ENCODE measurements around the gene TOX2. TPM values are rescaled to one million over a fixed set of nuclear protein-coding genes. Genes with fewer than 3 reads are reported as not detected.

Gene TOX2
- total and polyA plus RNA-seq, 2 of the 8 experiments (the other 6 are each of a cell fraction or from before 2014, with no cell fraction given): 1.8 to 3.4 TPM

DNA sequence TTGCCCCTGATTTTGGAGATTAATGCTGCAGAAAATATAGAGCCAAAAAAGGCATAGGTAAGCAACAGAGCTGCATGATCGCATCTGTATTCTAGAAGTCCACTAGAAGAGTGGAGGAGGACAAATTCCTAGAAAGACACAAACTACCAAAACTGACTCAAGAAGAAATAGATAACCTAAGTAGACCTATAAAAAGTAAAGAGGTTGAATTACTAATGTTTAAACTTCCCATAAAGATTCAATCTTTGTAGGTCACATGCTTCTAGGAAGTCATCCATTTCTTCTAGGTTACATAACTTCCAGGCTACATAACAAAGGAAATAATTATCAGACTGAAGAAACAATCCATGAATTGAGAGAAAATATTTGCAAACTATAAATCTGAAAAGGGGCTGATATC lies 187.9 kb downstream of the TOX2 start:
- H3K23me2 ChIP-seq (ENCODE audit: low read depth, low read length): no peaks in the 10 kb centered on the region
- no peak overlapping the region for H4K91ac ChIP-seq (replicated peaks; ENCODE audit: insufficient read length, low read length)
- H2AK5ac ChIP-seq (ENCODE audit: low read depth, low read length): no peak overlapping the region
- POLR2A ChIA-PET (ENCODE audit: partially characterized antibody): no interaction called here
- H3K36me3 ChIP-seq (ENCODE audit: control insufficient read depth in 2 of 4, insufficient read depth in 4 of 4, low read length in 3 of 4): no peaks in the 10 kb centered on the region
- no peak overlapping the region for H2BK20ac ChIP-seq (ENCODE audit: low read length)
- H3K4me1 ChIP-seq (replicated peaks in 1 of 4; ENCODE audit: control insufficient read depth in 3 of 4, insufficient read depth in 4 of 4, low read length in 3 of 4): no peaks in the 10 kb centered on the region
- no peaks in the 10 kb centered on the region for H4K20me1 ChIP-seq (replicated peaks in 1 of 2; ENCODE audit: control insufficient read depth in 1 of 2, insufficient read depth in 2 of 2, low read length in 2 of 2)
- H3K79me1 ChIP-seq (ENCODE audit: low read depth, low read length): no peaks in the 10 kb centered on the region
- no peak overlapping the region for H3K9ac ChIP-seq (replicated peaks in 1 of 4; ENCODE audit: extremely low read depth in 1 of 4, low read depth in 3 of 4, low read length in 3 of 4)
- H3K4me3 ChIP-seq (ENCODE audit: extremely low read depth in 1 of 4, insufficient read depth in 2 of 4, low read depth in 3 of 4, low read length in 4 of 4): no peak overlapping the region
- H3K27me3 ChIP-seq (replicated peaks in 1 of 4; ENCODE audit: control insufficient read depth in 3 of 4, extremely low read depth in 1 of 4, insufficient read depth in 3 of 4, low read length in 3 of 4): no peaks in the 10 kb centered on the region
- no peak overlapping the region for H3K4me2 ChIP-seq (ENCODE audit: insufficient read depth in 1 of 2, low read depth in 2 of 2, low read length in 2 of 2)
- H3K23ac ChIP-seq (ENCODE audit: insufficient read length): no peak overlapping the region
- peaks cover under 1 to 7% of the 10 kb centered on the region in 2 experiments; a peak in 3 of 4 replicates for H3K9me3 ChIP-seq (ENCODE audit: insufficient read depth in 2 of 2, low read depth in 1 of 2, low read length in 1 of 2)
- no peak overlapping the region for H2BK5ac ChIP-seq (ENCODE audit: low read depth, low read length)
- H4K5ac ChIP-seq (ENCODE audit: insufficient read length, low read depth, low read length): no peak overlapping the region
- FAIRE-seq: no peak
- 78% methylated on average over 1 of the region's 1 CpG; no CpG with 5 or more reads in 1 of the 2 experiments for WGBS, 2 experiments (ENCODE audit: extremely low coverage in 1 of 2, insufficient coverage in 1 of 2, insufficient read length in 1 of 2, insufficient replicate concordance in 2 of 2, low coverage in 1 of 2, low lambda C conversion rate in 2 of 2, missing lambda C conversion rate in 1 of 2)
- H2AFZ ChIP-seq (ENCODE audit: low read length): no peak overlapping the region
- no peak overlapping the region for H2BK15ac ChIP-seq (ENCODE audit: low read length)
- H3K56ac ChIP-seq (replicated peaks; ENCODE audit: insufficient read length, low read depth, low read length): no peak overlapping the region
- no peak overlapping the region for H4K8ac ChIP-seq (ENCODE audit: extremely low read depth, insufficient read depth, low read length)
- H3K27ac ChIP-seq (ENCODE audit: low read depth, low read length): no peak overlapping the region
- no peak overlapping the region for H3K4ac ChIP-seq (replicated peaks; ENCODE audit: insufficient read length, low read depth, low read length)
- no peaks in the 10 kb centered on the region for H3K79me2 ChIP-seq (ENCODE audit: control insufficient read depth in 1 of 2, insufficient read depth in 2 of 2, low read length in 2 of 2)
- H2BK12ac ChIP-seq (ENCODE audit: low read depth, low read length): no peak overlapping the region
- no peak overlapping the region for H3K14ac ChIP-seq (ENCODE audit: insufficient read length)
- no peak for DNase-seq (ENCODE audit: low read depth in 1 of 2, low spot score in 2 of 2)
- no peak overlapping the region for H3K18ac ChIP-seq (ENCODE audit: extremely low read depth, low read length)
- CTCF ChIA-PET (ENCODE audit: partially characterized antibody): no interaction called here
- H2BK120ac ChIP-seq (replicated peaks; ENCODE audit: low read depth, low read length): no peak overlapping the region
- TF ChIP-seq TAF7 (optimal IDR thresholded peaks at IDR 0.05; ENCODE audit: borderline replicate concordance, low read depth, low read length) (no peak), SAP30 (IDR thresholded peaks at IDR 0.05; ENCODE audit: insufficient read depth, insufficient replicate concordance, low read length) (no peak)

Measured in H1 (cell line).